ENCODE data around the gene SHISA9.
A peak's percentile ranks its signal among the peaks of the same experiment; 100 is the strongest.

The SHISA9 gene

DNA sequence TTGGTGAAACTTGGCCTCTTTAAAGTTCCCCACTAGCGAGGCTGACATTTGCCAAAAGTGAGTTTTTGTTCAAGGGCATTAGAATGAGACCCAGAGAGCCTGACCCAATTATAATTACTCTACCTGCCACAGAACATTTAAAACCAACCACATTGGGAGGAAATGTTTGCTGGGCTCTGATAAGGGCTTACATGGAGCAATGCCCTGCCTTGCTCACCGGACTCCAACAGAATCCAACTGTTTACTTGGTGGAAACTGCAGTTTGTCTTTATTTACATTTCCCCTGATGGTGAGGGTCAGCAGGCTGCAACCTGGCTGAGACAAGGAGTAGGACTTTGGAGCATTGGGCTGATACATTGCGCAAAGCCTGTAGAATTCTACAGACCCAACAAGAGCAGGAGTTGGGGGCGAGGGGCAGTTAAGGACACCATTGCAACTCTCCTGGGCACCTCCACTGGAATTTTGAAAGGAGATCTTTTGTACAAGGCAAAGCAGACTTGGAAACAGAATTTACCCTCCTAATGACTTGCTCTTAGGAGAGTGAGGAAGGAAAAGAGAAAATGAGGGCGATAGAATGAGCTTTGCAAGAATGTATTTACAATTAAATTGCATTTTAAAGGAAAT lies 368.6 kb downstream of the SHISA9 start:
- TF ChIP-seq, protein P1, sequence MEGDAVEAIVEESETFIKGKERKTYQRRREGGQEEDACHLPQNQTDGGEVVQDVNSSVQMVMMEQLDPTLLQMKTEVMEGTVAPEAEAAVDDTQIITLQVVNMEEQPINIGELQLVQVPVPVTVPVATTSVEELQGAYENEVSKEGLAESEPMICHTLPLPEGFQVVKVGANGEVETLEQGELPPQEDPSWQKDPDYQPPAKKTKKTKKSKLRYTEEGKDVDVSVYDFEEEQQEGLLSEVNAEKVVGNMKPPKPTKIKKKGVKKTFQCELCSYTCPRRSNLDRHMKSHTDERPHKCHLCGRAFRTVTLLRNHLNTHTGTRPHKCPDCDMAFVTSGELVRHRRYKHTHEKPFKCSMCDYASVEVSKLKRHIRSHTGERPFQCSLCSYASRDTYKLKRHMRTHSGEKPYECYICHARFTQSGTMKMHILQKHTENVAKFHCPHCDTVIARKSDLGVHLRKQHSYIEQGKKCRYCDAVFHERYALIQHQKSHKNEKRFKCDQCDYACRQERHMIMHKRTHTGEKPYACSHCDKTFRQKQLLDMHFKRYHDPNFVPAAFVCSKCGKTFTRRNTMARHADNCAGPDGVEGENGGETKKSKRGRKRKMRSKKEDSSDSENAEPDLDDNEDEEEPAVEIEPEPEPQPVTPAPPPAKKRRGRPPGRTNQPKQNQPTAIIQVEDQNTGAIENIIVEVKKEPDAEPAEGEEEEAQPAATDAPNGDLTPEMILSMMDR (IDR thresholded peaks at IDR 0.05; ENCODE audit: extremely low read depth, missing control alignments) = no peak
- no peak for DNase-seq (ENCODE audit: low spot score)

DNA sequence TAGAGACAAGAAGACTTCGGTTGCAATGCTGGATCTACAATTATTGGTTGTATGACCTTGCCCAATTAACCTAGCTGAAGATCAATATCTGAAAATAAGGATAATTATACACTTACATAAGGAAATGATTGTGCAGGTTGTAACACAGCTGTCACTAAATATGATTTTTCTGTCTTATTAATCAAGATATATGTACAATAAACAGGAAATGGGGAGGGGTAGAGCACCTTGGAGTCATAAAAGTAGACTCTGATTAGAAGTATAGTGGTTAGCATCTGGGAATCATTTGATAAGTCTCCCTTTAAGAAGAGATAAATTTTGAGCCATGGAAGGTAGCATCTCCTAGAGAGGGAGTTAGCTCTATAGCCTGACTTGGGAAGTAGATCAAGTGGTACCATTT lies 369.2 kb downstream of the SHISA9 start:
- TF ChIP-seq, protein P1 (IDR thresholded peaks at IDR 0.05; ENCODE audit: extremely low read depth, missing control alignments) = no peak

GRCh38 chr16:13289515-13289914 lies 388.1 kb downstream of the SHISA9 start:
- TF ChIP-seq, protein P1 (IDR thresholded peaks at IDR 0.05; ENCODE audit: extremely low read depth, missing control alignments) = no peak
- peak; percentile 24 for DNase-seq (ENCODE audit: low spot score)

More for the DNA sequence above, 369.2 kb downstream of the SHISA9 start:
- DNase-seq (ENCODE audit: low spot score) = no peak

All from GM20000 (cell line).